Mucosa of gallbladder (tissue), 1 donor: ENCODE data around the gene E2F7. TPM values are rescaled to one million over a fixed set of nuclear protein-coding genes. Genes with fewer than 3 reads are reported as not detected.
"Not testable (repeated sequence)": the region's sequence is repeated elsewhere in the genome, so short reads cannot be mapped to it uniquely, and the experiment has no call there.

Source experiments
- DNase-seq: peaks from one replicate; pipeline ENCODE4 v3.0.0-alpha.2; 2020; ENCODE audit warnings: low spot score
- total RNA-seq: library from RNA; stranded (reverse); gene quantifications from one replicate; pipeline ENCODE4 v1.2.1, GENCODE V29; 2021
- donor health status: DM: no; HTN: no; CAD: no.

Gene E2F7
- 0.55 TPM for total RNA-seq

- DNase-seq, result peak; percentile 88
These were observed at the start of gene E2F7 for GRCh38 chr12:77065361-77066204. E2F7 (minus strand) TSS chr12:77065569; CDS start chr12:77064635, 934 bp downstream.

- no peak for DNase-seq
These were observed 48.6 kb upstream of the E2F7 start for GRCh38 chr12:77113971-77114370.

GRCh38 chr12:77108707-77109106 lies 43.3 kb upstream of the E2F7 start:
- DNase-seq, result no peak

GRCh38 chr12:77107121-77107520 lies 41.8 kb upstream of the E2F7 start:
- DNase-seq, result no peak

GRCh38 chr12:77104792-77105191 lies 39.4 kb upstream of the E2F7 start:
- no peak for DNase-seq

- no peak for DNase-seq
These were observed 38.9 kb upstream of the E2F7 start for GRCh38 chr12:77104286-77104685.

GRCh38 chr12:77102691-77103090 lies 37.3 kb upstream of the E2F7 start:
- no peak for DNase-seq

- no peak for DNase-seq
These were observed 36.8 kb upstream of the E2F7 start for GRCh38 chr12:77102123-77102522.

GRCh38 chr12:77099799-77100198 lies 34.4 kb upstream of the E2F7 start:
- DNase-seq, result no peak

GRCh38 chr12:77097846-77098245 lies 32.5 kb upstream of the E2F7 start:
- no peak for DNase-seq

- DNase-seq, result not testable (repeated sequence)
These were observed 26.9 kb upstream of the E2F7 start for GRCh38 chr12:77092227-77092626.

- no peak for DNase-seq
These were observed 24.4 kb upstream of the E2F7 start for GRCh38 chr12:77089686-77090220.

GRCh38 chr12:77087427-77087826 lies 22.1 kb upstream of the E2F7 start:
- no peak for DNase-seq

GRCh38 chr12:77082021-77082420 lies 16.7 kb upstream of the E2F7 start:
- DNase-seq, result no peak

GRCh38 chr12:77079631-77080030 lies 14.3 kb upstream of the E2F7 start:
- no peak for DNase-seq

- DNase-seq, result no peak
These were observed 12.9 kb upstream of the E2F7 start for GRCh38 chr12:77078231-77078630.

GRCh38 chr12:77076886-77077285 lies 11.5 kb upstream of the E2F7 start:
- no peak for DNase-seq

GRCh38 chr12:77073894-77074293 lies 8.5 kb upstream of the E2F7 start:
- not testable (repeated sequence) for DNase-seq

GRCh38 chr12:77072833-77073495 lies 7.6 kb upstream of the E2F7 start:
- DNase-seq, result no peak

- DNase-seq, result no peak
These were observed 5.6 kb upstream of the E2F7 start for GRCh38 chr12:77070800-77071449.

- DNase-seq, result no peak
These were observed 5.0 kb upstream of the E2F7 start for GRCh38 chr12:77070382-77070781.

- DNase-seq, result no peak
These were observed 441 bp downstream of the E2F7 start for GRCh38 chr12:77064896-77065360.
